Suprapubic skin (tissue), 4 donors: Measurements from ENCODE around the gene CNPY3. TPM values are rescaled to one million over a fixed set of nuclear protein-coding genes. Genes with fewer than 3 reads are reported as not detected.
A peak's percentile ranks its signal among the peaks of the same experiment; 100 is the strongest.
"Not testable (repeated sequence)": the region's sequence is repeated elsewhere in the genome, so short reads cannot be mapped to it uniquely, and the experiment has no call there.

Experiments
- DNase-seq, 2 donors: peaks; one replicate each; pipeline ENCODE4 v3.0.0-alpha.2; 2019; ENCODE audit warnings: low spot score in 2 of 2
- H3K27ac ChIP-seq: fragments of 200-600 bp; sonication (generic); one replicate; pipeline ENCODE4 v1.5.1; 2019
- H3K27me3 ChIP-seq: fragments of 200-600 bp; sonication (generic); one replicate; pipeline ENCODE4 v1.5.1; 2019
- H3K36me3 ChIP-seq: fragments of 200-600 bp; sonication (generic); one replicate; pipeline ENCODE4 v1.5.1; 2019
- H3K4me1 ChIP-seq: fragments of 200-600 bp; sonication (generic); one replicate; pipeline ENCODE4 v1.5.1; 2019
- H3K4me3 ChIP-seq: fragments of 200-600 bp; sonication (generic); one replicate; pipeline ENCODE4 v1.5.1; 2019; ENCODE audit warnings: mild to moderate bottlenecking
- H3K9me3 ChIP-seq: fragments of 200-600 bp; sonication (generic); one replicate; pipeline ENCODE4 v1.5.1; 2019
- EP300 ChIP-seq: sonication (generic); formaldehyde crosslinking; IDR thresholded peaks from one replicate; pipeline ENCODE4 v1.6.1; 2017; ENCODE audit warnings: antibody characterized with exemption
- POLR2A ChIP-seq, 2 donors: fragments of 450-650 bp; IDR thresholded peaks; one replicate each; pipeline ENCODE4 v1.6.1; 2017; ENCODE audit warnings: antibody characterized with exemption in 2 of 2, mild to moderate bottlenecking in 2 of 2, moderate library complexity in 2 of 2
- POLR2AphosphoS5 ChIP-seq, 3 donors: sonication (generic); formaldehyde crosslinking; IDR thresholded peaks; one replicate each; pipeline ENCODE4 v1.6.1; 2017; ENCODE audit warnings: antibody characterized with exemption in 3 of 3
- WGBS: methylation state at CpG from one replicate; pipeline ENCODE4 v1.1.5; 2018; 5-methylcytosine and 5-hydroxymethylcytosine counted together
- total RNA-seq, 4 donors: library from RNA; depleted of rRNA; stranded (reverse); fragments of >200 nt; gene quantifications; one replicate each; pipeline ENCODE4 v1.1.0, GENCODE V29; 2016
- TF ChIP-seq, protein P1 (sequence below), 2 donors: fragments of 200-600 bp in 1 of 2; fragments of 450-650 bp in 1 of 2; sonication (generic) in 1 of 2; IDR thresholded peaks; one replicate each; pipeline ENCODE4 v1.5.1; 2016 to 2019; ENCODE audit warnings: antibody characterized with exemption in 2 of 2, mild to moderate bottlenecking in 1 of 2, moderate library complexity in 1 of 2

The CNPY3 gene
- total RNA-seq, 4 donors from 2014 or later, result 19.0 to 26.4 (median 23.2) TPM

DNA sequence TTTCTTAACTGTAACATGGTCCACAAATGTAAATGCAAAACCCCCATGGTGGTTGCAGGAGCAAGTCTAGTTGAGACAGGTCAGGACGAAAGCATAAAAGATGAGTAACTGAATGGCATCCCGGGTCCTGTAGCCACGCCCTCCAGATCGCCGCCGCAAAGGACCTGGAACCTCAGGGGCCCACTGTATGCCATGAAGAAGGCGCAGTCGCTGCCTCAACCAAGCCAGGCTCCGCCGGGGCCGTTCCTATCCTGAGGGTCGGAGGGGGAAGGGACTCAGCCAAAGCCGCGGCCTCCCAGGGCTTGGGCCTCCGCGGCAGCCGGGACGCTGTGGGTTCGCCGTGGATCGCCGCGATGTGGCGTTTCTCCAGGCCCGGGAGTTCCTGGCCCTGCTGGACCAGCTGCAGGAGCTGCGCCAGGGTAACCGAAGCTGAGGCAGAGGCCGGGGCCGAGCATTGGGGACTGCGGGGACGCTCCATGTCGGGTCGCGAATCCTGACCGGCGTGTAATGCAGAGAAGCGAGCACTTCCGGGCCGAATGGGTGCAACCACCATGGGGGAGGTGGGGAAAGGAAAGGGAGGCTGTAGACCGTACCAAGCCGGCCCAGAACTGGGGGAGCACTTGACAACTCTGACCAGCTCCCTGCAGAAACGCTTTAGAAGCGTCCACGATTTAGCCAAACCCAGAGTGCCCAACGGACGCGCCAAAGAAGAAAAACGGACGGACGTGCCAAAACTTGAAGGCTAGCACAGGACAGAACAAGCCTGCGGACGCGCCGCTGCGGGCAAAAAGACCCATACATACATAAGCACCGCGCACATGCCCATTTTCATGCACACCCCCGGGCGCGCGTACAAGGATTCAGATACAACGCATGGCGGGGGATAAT is 38.7 kb upstream of the CNPY3 start:
- TF ChIP-seq POLR2AphosphoS5 (IDR thresholded peaks at IDR 0.05) (peak; percentile 7 to 83 (median 79)), POLR2A (IDR thresholded peaks at IDR 0.05) (peak in 1 of 2 donors; percentile 65), EP300 (no peak)
- TF ChIP-seq, protein P1, sequence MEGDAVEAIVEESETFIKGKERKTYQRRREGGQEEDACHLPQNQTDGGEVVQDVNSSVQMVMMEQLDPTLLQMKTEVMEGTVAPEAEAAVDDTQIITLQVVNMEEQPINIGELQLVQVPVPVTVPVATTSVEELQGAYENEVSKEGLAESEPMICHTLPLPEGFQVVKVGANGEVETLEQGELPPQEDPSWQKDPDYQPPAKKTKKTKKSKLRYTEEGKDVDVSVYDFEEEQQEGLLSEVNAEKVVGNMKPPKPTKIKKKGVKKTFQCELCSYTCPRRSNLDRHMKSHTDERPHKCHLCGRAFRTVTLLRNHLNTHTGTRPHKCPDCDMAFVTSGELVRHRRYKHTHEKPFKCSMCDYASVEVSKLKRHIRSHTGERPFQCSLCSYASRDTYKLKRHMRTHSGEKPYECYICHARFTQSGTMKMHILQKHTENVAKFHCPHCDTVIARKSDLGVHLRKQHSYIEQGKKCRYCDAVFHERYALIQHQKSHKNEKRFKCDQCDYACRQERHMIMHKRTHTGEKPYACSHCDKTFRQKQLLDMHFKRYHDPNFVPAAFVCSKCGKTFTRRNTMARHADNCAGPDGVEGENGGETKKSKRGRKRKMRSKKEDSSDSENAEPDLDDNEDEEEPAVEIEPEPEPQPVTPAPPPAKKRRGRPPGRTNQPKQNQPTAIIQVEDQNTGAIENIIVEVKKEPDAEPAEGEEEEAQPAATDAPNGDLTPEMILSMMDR (IDR thresholded peaks at IDR 0.05), result no peak
- 0% methylated on average over 48 of the region's 63 CpGs for WGBS

DNA sequence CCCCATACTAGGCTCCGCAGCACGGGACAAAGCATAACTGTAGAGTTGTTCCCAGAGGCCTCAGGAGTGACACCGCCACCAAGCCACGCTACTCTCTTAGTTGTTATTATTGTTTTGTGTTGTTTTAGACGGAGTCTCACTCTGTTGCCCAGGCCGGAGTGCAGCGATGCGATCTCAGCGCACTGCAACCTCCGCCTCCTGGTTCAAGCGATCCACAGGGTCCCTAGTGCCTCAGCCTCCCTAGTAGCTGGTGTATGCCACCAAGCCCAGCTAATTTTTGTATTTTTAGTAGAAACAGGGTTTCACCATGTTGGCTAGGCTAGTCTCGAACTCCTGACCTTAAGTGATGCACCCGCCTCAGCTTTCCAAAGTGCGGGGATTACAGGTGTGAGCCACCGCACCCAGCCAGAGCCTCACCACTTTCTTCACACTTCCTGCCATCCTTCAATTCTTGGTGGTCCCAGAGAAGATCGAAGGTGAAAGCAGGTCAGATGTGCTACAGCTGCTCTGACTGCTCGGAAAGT is 38.0 kb upstream of the CNPY3 start:
- H3K4me3 ChIP-seq, result peak overlapping the region; percentile 81
- H3K27ac ChIP-seq, result peak overlapping the region; percentile 94
- no peak for DNase-seq
- peaks cover 14% of the 10 kb centered on the region for H3K36me3 ChIP-seq
- no peak for TF ChIP-seq EP300
- no peak for TF ChIP-seq POLR2A (IDR thresholded peaks at IDR 0.05)
- no peak for TF ChIP-seq POLR2AphosphoS5 (IDR thresholded peaks at IDR 0.05)
- TF ChIP-seq, protein P1 (IDR thresholded peaks at IDR 0.05), result no peak
- WGBS, result 26% methylated on average over 17 of the region's 17 CpGs
- H3K27me3 ChIP-seq, result no peaks in the 10 kb centered on the region
- no peaks in the 10 kb centered on the region for H3K9me3 ChIP-seq
- peaks cover 16% of the 10 kb centered on the region for H3K4me1 ChIP-seq

More for the DNA sequence above, 38.7 kb upstream of the CNPY3 start:
- Histone ChIP-seq H3K27ac (peak overlapping the region; percentile 94), H3K4me1 (peaks cover 16% of the 10 kb centered on the region), H3K4me3 (peak overlapping the region; percentile 81), H3K9me3 (no peaks in the 10 kb centered on the region), H3K27me3 (no peaks in the 10 kb centered on the region), H3K36me3 (peaks cover 20% of the 10 kb centered on the region)
- peak; percentile 94 to 95 for DNase-seq

DNA sequence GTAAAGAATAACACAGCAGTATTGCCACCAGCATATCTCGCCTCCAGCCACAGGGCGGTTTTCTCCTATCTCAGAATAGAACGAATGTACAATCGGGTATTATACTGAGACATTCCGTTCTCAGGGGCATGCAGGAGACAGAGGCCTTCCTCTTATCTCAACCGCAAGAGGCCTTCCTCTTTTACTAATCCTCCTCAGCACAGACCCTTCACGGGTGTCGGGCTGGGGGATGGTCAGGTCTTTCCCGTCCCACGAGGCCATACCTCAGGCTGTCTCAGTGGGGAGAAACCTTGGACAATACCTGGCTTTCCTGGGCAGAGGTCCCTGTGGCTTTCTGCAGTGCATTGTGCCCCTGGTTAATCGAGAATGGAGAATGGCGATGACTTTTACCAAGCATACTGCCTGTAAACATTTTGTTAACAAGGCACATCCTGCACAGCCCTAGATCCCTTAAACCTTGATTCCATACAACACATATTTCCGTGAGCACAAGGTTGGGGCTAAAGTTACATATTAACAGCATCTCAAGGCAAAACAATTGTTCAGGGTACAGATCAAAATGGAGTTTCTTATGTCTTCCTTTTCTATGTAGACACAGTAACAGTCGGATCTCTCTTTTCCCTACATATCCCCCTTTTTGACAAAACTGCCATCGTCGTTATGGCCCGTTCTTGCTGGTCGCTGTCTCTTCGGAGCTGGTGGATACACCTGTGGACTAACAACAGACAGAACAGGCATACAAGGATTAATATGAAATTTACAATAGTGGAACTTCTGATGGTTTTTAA is 35.0 kb upstream of the CNPY3 start:
- H3K4me1 ChIP-seq, result peaks cover 25% of the 10 kb centered on the region
- not testable (repeated sequence) for H3K27ac ChIP-seq, DNase-seq, H3K9me3 ChIP-seq, H3K4me3 ChIP-seq, H3K27me3 ChIP-seq, H3K36me3 ChIP-seq
- WGBS, result 69% methylated on average over 19 of the region's 19 CpGs

DNA sequence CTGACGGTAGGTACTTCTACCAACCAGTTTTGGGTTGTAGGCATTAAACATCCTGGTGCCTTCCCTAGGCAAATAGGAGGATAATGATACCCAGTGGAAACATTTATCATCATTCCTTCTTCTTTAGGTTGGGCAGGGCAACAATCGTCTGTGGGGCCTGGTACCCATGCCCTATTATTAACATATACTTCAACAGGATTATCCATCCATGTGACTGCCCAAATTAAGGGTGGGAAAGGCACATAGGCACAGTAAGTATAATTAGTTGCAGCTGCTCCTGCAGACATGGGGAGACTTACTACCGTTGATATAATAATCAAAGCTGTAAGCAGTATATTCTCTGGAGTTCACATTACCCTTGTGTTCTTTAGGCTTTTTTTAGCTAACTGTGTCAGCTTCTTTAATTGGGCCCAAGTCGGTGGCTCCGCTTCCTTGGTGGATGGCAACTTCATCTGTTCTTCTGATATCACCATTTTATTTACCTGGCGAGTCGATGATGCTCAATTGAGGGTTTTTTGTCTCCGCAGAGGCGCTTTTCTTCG is 33.0 kb upstream of the CNPY3 start:
- WGBS, result 81% methylated on average over 10 of the region's 10 CpGs
- no peaks in the 10 kb centered on the region for H3K9me3 ChIP-seq

DNA sequence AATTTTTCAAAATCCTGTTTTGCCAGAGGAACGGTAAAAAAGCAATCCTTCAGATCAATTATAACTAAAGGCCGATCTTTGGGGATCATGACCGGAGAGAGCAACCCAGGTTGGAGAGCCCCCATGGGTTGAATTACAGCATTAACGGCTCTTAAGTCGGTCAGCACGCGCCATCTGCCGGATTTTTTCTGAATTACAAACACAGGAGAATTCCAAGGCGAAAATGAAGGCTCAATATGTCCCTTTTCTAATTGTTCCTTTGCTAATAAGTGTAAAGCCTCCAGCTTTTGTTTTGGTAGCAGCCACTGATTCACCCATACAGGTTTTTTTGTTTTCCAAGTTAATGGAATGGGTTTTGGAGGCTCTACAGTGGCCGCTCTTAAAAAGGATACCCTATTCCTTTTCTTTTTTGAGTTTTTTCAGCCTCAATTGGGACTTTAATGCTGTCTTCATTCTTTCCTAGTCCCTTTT is 30.4 kb upstream of the CNPY3 start:
- Histone ChIP-seq H3K4me1 (peaks cover 14% of the 10 kb centered on the region), H3K9me3 (no peaks in the 10 kb centered on the region), H3K36me3 (no peaks in the 10 kb centered on the region), H3K4me3 (no peak overlapping the region), H3K27me3 (no peaks in the 10 kb centered on the region), H3K27ac (no peak overlapping the region)
- TF ChIP-seq, protein P1 (IDR thresholded peaks at IDR 0.05), result peak; percentile 77 to 83
- no peak for TF ChIP-seq POLR2A (IDR thresholded peaks at IDR 0.05)
- peak in 1 of 2 donors; percentile 84 for DNase-seq
- WGBS, result 9% methylated on average over 10 of the region's 10 CpGs

More for the DNA sequence above, 33.0 kb upstream of the CNPY3 start:
- H3K4me1 ChIP-seq, result peaks cover 13% of the 10 kb centered on the region
- DNase-seq, result no peak
- TF ChIP-seq EP300 (no peak), POLR2A (IDR thresholded peaks at IDR 0.05) (no peak), POLR2AphosphoS5 (IDR thresholded peaks at IDR 0.05) (no peak)
- TF ChIP-seq, protein P1 (IDR thresholded peaks at IDR 0.05), result no peak
- H3K4me3 ChIP-seq, result no peak overlapping the region
- H3K27ac ChIP-seq, result no peak overlapping the region
- no peaks in the 10 kb centered on the region for H3K36me3 ChIP-seq
- H3K27me3 ChIP-seq, result no peaks in the 10 kb centered on the region
